Measurements from ENCODE around the gene SCYL2. TPM values are rescaled to one million over a fixed set of nuclear protein-coding genes. Genes with fewer than 3 reads are reported as not detected.
A peak's percentile ranks its signal among the peaks of the same experiment; 100 is the strongest.

SCYL2 gene
- total and polyA plus RNA-seq, 2 of the 13 experiments (the other 11 are each of a cell fraction or from before 2014, with no cell fraction given): 11.4 to 28.8 TPM

DNA sequence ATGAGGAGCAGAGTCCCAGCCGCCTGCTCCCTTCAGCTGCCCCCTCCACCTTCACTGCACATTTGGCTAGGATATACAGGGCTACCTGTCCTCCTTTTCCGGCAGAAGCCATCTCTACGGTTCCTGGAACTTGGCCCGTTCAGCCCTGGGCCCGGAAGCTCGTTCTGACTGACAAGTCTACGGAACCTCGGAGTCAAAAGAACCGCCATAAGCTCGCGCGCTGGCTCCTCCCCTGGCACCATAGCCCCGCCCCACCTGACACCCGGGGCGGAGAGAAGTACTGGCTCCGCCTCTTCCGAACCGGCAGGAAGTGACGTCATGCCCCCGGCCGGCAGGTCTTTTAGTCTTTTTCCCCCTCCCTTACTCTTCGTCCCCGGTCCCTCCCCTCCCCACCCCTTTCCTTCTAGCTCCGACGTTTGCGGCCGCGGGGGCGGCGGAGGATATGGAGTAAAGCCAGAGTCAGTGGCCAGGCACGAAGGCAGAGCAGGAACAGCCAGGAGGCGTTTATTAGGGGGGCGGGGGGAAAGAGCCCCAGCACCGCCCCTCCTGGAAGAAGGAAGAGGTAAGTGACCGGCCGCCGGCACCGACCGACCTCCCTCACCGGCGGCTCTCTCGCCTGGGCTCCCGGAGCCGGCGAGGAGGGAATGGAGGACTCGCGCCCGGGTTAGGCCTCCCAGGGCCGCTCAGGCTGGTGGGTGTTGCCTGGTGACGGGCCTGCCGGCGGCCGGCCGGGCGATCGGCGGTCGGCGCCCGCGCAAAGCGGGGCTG is at the start of gene SCYL2, which contains the start of gene DEPDC4 (continued):
- TF ChIP-seq, protein P1, sequence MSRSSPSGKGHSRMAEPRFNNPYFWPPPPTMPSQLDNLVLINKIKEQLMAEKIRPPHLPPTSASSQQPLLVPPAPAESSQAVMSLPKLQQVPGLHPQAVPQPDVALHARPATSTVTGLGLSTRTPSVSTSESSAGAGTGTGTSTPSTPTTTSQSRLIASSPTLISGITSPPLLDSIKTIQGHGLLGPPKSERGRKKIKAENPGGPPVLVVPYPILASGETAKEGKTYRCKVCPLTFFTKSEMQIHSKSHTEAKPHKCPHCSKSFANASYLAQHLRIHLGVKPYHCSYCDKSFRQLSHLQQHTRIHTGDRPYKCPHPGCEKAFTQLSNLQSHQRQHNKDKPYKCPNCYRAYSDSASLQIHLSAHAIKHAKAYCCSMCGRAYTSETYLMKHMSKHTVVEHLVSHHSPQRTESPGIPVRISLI (CRISPR knock-in tag; IDR thresholded peaks at IDR 0.05; ENCODE audit: borderline replicate concordance): no peak
- TF ChIP-seq PAF1 (CRISPR knock-in tag; IDR thresholded peaks at IDR 0.05): no peak
- TF ChIP-seq CREM (IDR thresholded peaks at IDR 0.05): peak; percentile 90
- no peak for TF ChIP-seq CREM (CRISPR knock-in tag; IDR thresholded peaks at IDR 0.05)
- peak; percentile 59 for TF ChIP-seq ZNF589 (CRISPR knock-in tag; conservative IDR thresholded peaks at IDR 0.05)
- TF ChIP-seq NFE2L1 (CRISPR knock-in tag; IDR thresholded peaks at IDR 0.05; ENCODE audit: borderline replicate concordance): no peak
- TF ChIP-seq, protein P2, sequence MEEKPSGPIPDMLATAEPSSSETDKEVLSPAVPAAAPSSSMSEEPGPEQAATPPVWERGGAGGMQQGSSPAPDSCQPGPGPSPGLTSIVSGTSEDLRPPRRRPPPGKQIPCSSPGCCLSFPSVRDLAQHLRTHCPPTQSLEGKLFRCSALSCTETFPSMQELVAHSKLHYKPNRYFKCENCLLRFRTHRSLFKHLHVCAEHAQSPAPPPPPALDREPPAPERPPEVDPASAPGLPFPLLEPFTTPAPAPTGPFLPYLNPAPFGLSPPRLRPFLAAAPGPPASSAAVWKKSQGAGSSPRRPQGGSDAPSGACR (CRISPR knock-in tag; IDR thresholded peaks at IDR 0.05): peak; percentile 72; the same call in 1 of the 2 replicates
- TF ChIP-seq IKZF1 (IDR thresholded peaks at IDR 0.05): no peak
- TF ChIP-seq ASH2L (IDR thresholded peaks at IDR 0.05; ENCODE audit: insufficient read length, low read depth, low read length): peak; percentile 95
- no peak for TF ChIP-seq SYNCRIP (IDR thresholded peaks at IDR 0.05; ENCODE audit: insufficient read depth, low read depth, low read length)
- TF ChIP-seq FOSL2 (CRISPR knock-in tag; IDR thresholded peaks at IDR 0.05): peak; percentile 22; the same call in 1 of the 2 replicates
- TF ChIP-seq, protein P3, sequence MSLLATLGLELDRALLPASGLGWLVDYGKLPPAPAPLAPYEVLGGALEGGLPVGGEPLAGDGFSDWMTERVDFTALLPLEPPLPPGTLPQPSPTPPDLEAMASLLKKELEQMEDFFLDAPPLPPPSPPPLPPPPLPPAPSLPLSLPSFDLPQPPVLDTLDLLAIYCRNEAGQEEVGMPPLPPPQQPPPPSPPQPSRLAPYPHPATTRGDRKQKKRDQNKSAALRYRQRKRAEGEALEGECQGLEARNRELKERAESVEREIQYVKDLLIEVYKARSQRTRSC (CRISPR knock-in tag; IDR thresholded peaks at IDR 0.05; ENCODE audit: low read depth): 0 out of 2 replicates have a peak, but pooled peaks have one; percentile 34
- TF ChIP-seq KLF15 (CRISPR knock-in tag; IDR thresholded peaks at IDR 0.05; ENCODE audit: borderline replicate concordance): 0 out of 2 replicates have a peak, but pooled peaks have one; percentile 2
- peak; percentile 64; the same call in 1 of the 2 replicates for TF ChIP-seq NFYC (CRISPR knock-in tag; IDR thresholded peaks at IDR 0.05)
- TF ChIP-seq ZBTB38 (CRISPR knock-in tag; IDR thresholded peaks at IDR 0.05): no peak
- peak; percentile 27; the same call in 1 of the 2 replicates for TF ChIP-seq SP5 (CRISPR knock-in tag; IDR thresholded peaks at IDR 0.05; ENCODE audit: borderline replicate concordance, low read depth)
- TF ChIP-seq, protein P4, sequence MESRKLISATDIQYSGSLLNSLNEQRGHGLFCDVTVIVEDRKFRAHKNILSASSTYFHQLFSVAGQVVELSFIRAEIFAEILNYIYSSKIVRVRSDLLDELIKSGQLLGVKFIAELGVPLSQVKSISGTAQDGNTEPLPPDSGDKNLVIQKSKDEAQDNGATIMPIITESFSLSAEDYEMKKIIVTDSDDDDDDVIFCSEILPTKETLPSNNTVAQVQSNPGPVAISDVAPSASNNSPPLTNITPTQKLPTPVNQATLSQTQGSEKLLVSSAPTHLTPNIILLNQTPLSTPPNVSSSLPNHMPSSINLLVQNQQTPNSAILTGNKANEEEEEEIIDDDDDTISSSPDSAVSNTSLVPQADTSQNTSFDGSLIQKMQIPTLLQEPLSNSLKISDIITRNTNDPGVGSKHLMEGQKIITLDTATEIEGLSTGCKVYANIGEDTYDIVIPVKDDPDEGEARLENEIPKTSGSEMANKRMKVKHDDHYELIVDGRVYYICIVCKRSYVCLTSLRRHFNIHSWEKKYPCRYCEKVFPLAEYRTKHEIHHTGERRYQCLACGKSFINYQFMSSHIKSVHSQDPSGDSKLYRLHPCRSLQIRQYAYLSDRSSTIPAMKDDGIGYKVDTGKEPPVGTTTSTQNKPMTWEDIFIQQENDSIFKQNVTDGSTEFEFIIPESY (CRISPR knock-in tag; IDR thresholded peaks at IDR 0.05): no peak
- 0 out of 2 replicates have a peak, but pooled peaks have one; percentile 3 for TF ChIP-seq CTCF (CRISPR knock-in tag; IDR thresholded peaks at IDR 0.05)
- TF ChIP-seq ZFY (CRISPR knock-in tag; IDR thresholded peaks at IDR 0.05): peak; percentile 89
- 0 out of 2 replicates have a peak, but pooled peaks have one; percentile 68 for TF ChIP-seq REL (CRISPR knock-in tag; conservative IDR thresholded peaks at IDR 0.05)
- TF ChIP-seq ADNP (CRISPR knock-in tag; IDR thresholded peaks at IDR 0.05): no peak
- TF ChIP-seq ZNF747 (CRISPR knock-in tag; IDR thresholded peaks at IDR 0.05; ENCODE audit: borderline replicate concordance): peak; percentile 87
- no peak for TF ChIP-seq HMGA1 (CRISPR knock-in tag; conservative IDR thresholded peaks at IDR 0.05)
- no peak for TF ChIP-seq NCOA1 (CRISPR knock-in tag; IDR thresholded peaks at IDR 0.05)

Measured in HepG2 (cell line).